ENCODE data around the gene TTC16. TPM values are rescaled to one million over a fixed set of nuclear protein-coding genes. Genes with fewer than 3 reads are reported as not detected.

Gene TTC16
- total and polyA plus RNA-seq, 2 donors (not counting 3 experiments of a cell fraction or from before 2014, with no cell fraction given) = not detected

GRCh38 chr9:127723013-127723412, 7.1 kb downstream of the TTC16 start:
- H3K4me2 ChIP-seq (ENCODE audit: insufficient read depth, low read length) = no peak overlapping the region
- no peaks in the 10 kb centered on the region for H3K36me3 ChIP-seq (ENCODE audit: control insufficient read depth in 2 of 2, extremely low read depth in 1 of 2, insufficient read depth in 2 of 2, low read length in 2 of 2)
- POLR2A ChIA-PET = no interaction called here
- H3K9me3 ChIP-seq (replicated peaks; ENCODE audit: control insufficient read depth, insufficient read depth, low read length) = no peaks in the 10 kb centered on the region
- H3K9ac ChIP-seq (replicated peaks; ENCODE audit: extremely low read depth, insufficient read depth, low read length) = no peak overlapping the region
- dilution Hi-C loops (cut with MboI; ENCODE audit: extremely low pct_ligation_motif_present, low sequenced_read_pairs) (no loop called here), intact Hi-C loops (cut with micrococcal nuclease) (no loop called here)
- TF ChIP-seq MAX (IDR thresholded peaks at IDR 0.05; ENCODE audit: insufficient read depth, insufficient read length) = no peak
- no peak for TF ChIP-seq EZH2 (IDR thresholded peaks at IDR 0.05; ENCODE audit: borderline replicate concordance, low read depth, low read length, severe bottlenecking)
- TF ChIP-seq POLR2AphosphoS5 (IDR thresholded peaks at IDR 0.05; ENCODE audit: insufficient read depth, low read depth, low read length) = no peak
- TF ChIP-seq GATA2 (IDR thresholded peaks at IDR 0.05; ENCODE audit: insufficient read depth, insufficient read length, low read depth, low read length) = no peak
- no peak for TF ChIP-seq MYC (IDR thresholded peaks at IDR 0.05; ENCODE audit: low read depth, low read length)
- no peak for TF ChIP-seq FOS (IDR thresholded peaks at IDR 0.05; ENCODE audit: borderline replicate concordance, insufficient read depth, low read length)
- no peak for TF ChIP-seq JUN (IDR thresholded peaks at IDR 0.05; ENCODE audit: borderline replicate concordance, insufficient read depth, insufficient read length, low read depth)
- TF ChIP-seq POLR2A (IDR thresholded peaks at IDR 0.05; ENCODE audit: low read depth, low read length) = no peak
- TF ChIP-seq, protein P1, sequence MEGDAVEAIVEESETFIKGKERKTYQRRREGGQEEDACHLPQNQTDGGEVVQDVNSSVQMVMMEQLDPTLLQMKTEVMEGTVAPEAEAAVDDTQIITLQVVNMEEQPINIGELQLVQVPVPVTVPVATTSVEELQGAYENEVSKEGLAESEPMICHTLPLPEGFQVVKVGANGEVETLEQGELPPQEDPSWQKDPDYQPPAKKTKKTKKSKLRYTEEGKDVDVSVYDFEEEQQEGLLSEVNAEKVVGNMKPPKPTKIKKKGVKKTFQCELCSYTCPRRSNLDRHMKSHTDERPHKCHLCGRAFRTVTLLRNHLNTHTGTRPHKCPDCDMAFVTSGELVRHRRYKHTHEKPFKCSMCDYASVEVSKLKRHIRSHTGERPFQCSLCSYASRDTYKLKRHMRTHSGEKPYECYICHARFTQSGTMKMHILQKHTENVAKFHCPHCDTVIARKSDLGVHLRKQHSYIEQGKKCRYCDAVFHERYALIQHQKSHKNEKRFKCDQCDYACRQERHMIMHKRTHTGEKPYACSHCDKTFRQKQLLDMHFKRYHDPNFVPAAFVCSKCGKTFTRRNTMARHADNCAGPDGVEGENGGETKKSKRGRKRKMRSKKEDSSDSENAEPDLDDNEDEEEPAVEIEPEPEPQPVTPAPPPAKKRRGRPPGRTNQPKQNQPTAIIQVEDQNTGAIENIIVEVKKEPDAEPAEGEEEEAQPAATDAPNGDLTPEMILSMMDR (IDR thresholded peaks at IDR 0.05; ENCODE audit: extremely low read depth in 1 of 2, insufficient read depth in 1 of 2, low read depth in 1 of 2, low read length in 2 of 2) = no peak
- no TSS peak for BruUV-seq (replicated peaks)
- no peak overlapping the region for H3K27ac ChIP-seq (ENCODE audit: insufficient read depth, low read depth, low read length)
- H4K20me1 ChIP-seq (replicated peaks; ENCODE audit: control insufficient read depth, extremely low read depth, insufficient read depth, low read length) = no peaks in the 10 kb centered on the region
- DNase-seq (ENCODE audit: low read depth, low spot score) = no peak
- no peak for FAIRE-seq
- no peak overlapping the region for H2AFZ ChIP-seq (ENCODE audit: low read depth, low read length)
- no peaks in the 10 kb centered on the region for H3K9me1 ChIP-seq (replicated peaks; ENCODE audit: control insufficient read depth, extremely low read depth, insufficient read depth, low read length)
- H3K79me2 ChIP-seq (ENCODE audit: control insufficient read depth, insufficient read depth, low read length) = no peaks in the 10 kb centered on the region
- CTCF ChIA-PET = interaction anchor here (1.2 to 2.7 kb wide), 2 partner anchors 10 to 12 kb away, joined by 3 to 12 read pairs; partner anchors contain the start of gene TOR2A
- no peak overlapping the region for H3K4me3 ChIP-seq (replicated peaks in 1 of 3; ENCODE audit: insufficient read depth in 1 of 3, low read depth in 1 of 3, low read length in 3 of 3)
- H3K4me1 ChIP-seq (ENCODE audit: control insufficient read depth, extremely low read depth, insufficient read depth, low read length) = no peaks in the 10 kb centered on the region
- H3K27me3 ChIP-seq (ENCODE audit: control insufficient read depth in 2 of 2, insufficient read depth in 2 of 2, low read length in 2 of 2) = no peaks in the 10 kb centered on the region
